Loucy (cell line): ENCODE data around the gene KATNAL2.

Source experiments
- EZH2phosphoT487 ChIP-seq: fragments of 200-600 bp; IDR thresholded peaks from 2 replicates; pipeline ENCODE4 v1.6.1; 2018; ENCODE audit warnings: antibody characterized with exemption, mild to moderate bottlenecking, moderate library complexity, borderline replicate concordance
- TF ChIP-seq, protein P1 (sequence below): fragments of 200-600 bp; sonication (generic); conservative IDR thresholded peaks from 2 replicates; pipeline ENCODE4 v1.5.1; 2014; ENCODE audit warnings: mild to moderate bottlenecking, antibody characterized with exemption, low read length

DNA sequence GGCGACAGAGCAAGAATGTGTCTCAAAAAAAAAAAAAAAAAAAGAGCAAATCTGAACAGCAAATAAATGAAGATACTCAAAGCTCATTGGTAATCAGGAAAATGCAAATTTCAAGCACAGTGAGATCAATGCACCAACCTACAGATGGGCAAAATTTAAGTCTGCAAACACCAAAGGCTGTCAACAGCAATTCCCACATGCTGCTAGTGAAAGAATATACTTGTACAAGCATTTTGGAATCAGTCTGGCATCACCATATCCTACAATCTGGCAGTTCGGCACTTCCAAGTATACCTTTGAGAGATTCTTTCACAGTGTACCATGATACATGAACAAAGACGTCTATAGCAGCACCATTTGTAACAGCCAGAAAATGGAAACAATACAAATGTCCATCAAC is 228.8 kb downstream of the KATNAL2 start:
- TF ChIP-seq, protein P1, sequence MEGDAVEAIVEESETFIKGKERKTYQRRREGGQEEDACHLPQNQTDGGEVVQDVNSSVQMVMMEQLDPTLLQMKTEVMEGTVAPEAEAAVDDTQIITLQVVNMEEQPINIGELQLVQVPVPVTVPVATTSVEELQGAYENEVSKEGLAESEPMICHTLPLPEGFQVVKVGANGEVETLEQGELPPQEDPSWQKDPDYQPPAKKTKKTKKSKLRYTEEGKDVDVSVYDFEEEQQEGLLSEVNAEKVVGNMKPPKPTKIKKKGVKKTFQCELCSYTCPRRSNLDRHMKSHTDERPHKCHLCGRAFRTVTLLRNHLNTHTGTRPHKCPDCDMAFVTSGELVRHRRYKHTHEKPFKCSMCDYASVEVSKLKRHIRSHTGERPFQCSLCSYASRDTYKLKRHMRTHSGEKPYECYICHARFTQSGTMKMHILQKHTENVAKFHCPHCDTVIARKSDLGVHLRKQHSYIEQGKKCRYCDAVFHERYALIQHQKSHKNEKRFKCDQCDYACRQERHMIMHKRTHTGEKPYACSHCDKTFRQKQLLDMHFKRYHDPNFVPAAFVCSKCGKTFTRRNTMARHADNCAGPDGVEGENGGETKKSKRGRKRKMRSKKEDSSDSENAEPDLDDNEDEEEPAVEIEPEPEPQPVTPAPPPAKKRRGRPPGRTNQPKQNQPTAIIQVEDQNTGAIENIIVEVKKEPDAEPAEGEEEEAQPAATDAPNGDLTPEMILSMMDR, result no peak
- no peak for TF ChIP-seq EZH2phosphoT487
